Neuronal stem cell (in vitro differentiated cells): ENCODE data around the gene RAX2.

Source experiments
- DNase-seq: peaks from one replicate; pipeline ENCODE4 v3.0.0-alpha.2; 2013; ENCODE audit warnings: low spot score
- H2AFZ ChIP-seq: one replicate; pipeline ENCODE4 v1.6.1; 2013; ENCODE audit warnings: mild to moderate bottlenecking, low read length, inconsistent platforms
- H2AK5ac ChIP-seq: 2 replicates; pipeline ENCODE4 v1.6.1; 2013; ENCODE audit warnings: low read depth, mild to moderate bottlenecking, inconsistent platforms, low read length, moderate library complexity, mixed read lengths
- H2BK120ac ChIP-seq: 2 replicates; pipeline ENCODE4 v1.6.1; 2013; ENCODE audit warnings: low read depth, mild to moderate bottlenecking, inconsistent platforms, low read length, moderate library complexity, mixed read lengths
- H2BK12ac ChIP-seq: one replicate; pipeline ENCODE4 v1.6.1; 2013; ENCODE audit warnings: low read length, inconsistent platforms
- H2BK15ac ChIP-seq: 2 replicates; pipeline ENCODE4 v1.6.1; 2013; ENCODE audit warnings: mild to moderate bottlenecking, low read length, inconsistent platforms, mixed read lengths
- H2BK5ac ChIP-seq: one replicate; pipeline ENCODE4 v1.6.1; 2013; ENCODE audit warnings: inconsistent platforms, mild to moderate bottlenecking, low read length, moderate library complexity
- H3K14ac ChIP-seq: one replicate; pipeline ENCODE4 v1.6.1; 2013; ENCODE audit warnings: low read length, inconsistent platforms
- H3K18ac ChIP-seq: 2 replicates; pipeline ENCODE4 v1.6.1; 2013; ENCODE audit warnings: low read length, inconsistent platforms
- H3K23ac ChIP-seq: 2 replicates; pipeline ENCODE4 v1.6.1; 2013; ENCODE audit warnings: low read depth, mild to moderate bottlenecking, mixed read lengths, low read length, inconsistent platforms; ENCODE audit not compliant: poor library complexity
- H3K27ac ChIP-seq: replicated peaks from 3 replicates; pipeline ENCODE4 v1.5.1; 2013; ENCODE audit warnings: low read length, inconsistent platforms
- H3K27me3 ChIP-seq, 3 experiments: 2 replicates each; pipeline ENCODE4 v1.6.1; 2013; ENCODE audit warnings: low read length in 3 of 3, mild to moderate bottlenecking in 2 of 3, inconsistent platforms in 1 of 3, low read depth in 1 of 3, mixed read lengths in 1 of 3, moderate library complexity in 1 of 3; ENCODE audit not compliant: control insufficient read depth in 3 of 3, insufficient read depth in 3 of 3
- H3K36me3 ChIP-seq, 2 donors: replicated peaks in 1 of 2; 2 replicates each; pipeline ENCODE4 v1.6.1; 2013; ENCODE audit warnings: low read length in 2 of 2; ENCODE audit not compliant: control insufficient read depth in 2 of 2, insufficient read depth in 2 of 2
- H3K4ac ChIP-seq: 2 replicates; pipeline ENCODE4 v1.6.1; 2013; ENCODE audit warnings: inconsistent platforms, mild to moderate bottlenecking, low read length, moderate library complexity
- H3K4me1 ChIP-seq, 2 donors: 1 replicate in 1 of 2; 2 replicates in 1 of 2; pipeline ENCODE4 v1.6.1; 2013; ENCODE audit warnings: low read length in 2 of 2, low read depth in 1 of 2; ENCODE audit not compliant: control insufficient read depth in 2 of 2, insufficient read depth in 1 of 2
- H3K4me2 ChIP-seq: one replicate; pipeline ENCODE4 v1.6.1; 2013; ENCODE audit warnings: mild to moderate bottlenecking, low read length, inconsistent platforms; ENCODE audit not compliant: insufficient read depth, poor library complexity, severe bottlenecking
- H3K4me3 ChIP-seq, 2 donors: 2 replicates each; pipeline ENCODE4 v1.5.1; 2013; ENCODE audit warnings: low read length in 2 of 2, mild to moderate bottlenecking in 2 of 2, inconsistent platforms in 1 of 2, moderate library complexity in 1 of 2
- H3K79me1 ChIP-seq: one replicate; pipeline ENCODE4 v1.6.1; 2013; ENCODE audit warnings: low read depth, mild to moderate bottlenecking, inconsistent platforms, low read length, moderate library complexity
- H3K9ac ChIP-seq: one replicate; pipeline ENCODE4 v1.6.1; 2013; ENCODE audit warnings: mild to moderate bottlenecking, low read depth, low read length, inconsistent platforms; ENCODE audit not compliant: poor library complexity
- H3K9me3 ChIP-seq, 2 donors: replicated peaks in 1 of 2; 2 replicates each; pipeline versions ENCODE3 to v1.6.1; 2013; ENCODE audit warnings: low read length in 2 of 2, mild to moderate bottlenecking in 2 of 2, inconsistent platforms in 1 of 2, low read depth in 1 of 2, mixed read lengths in 1 of 2, moderate library complexity in 1 of 2; ENCODE audit not compliant: control insufficient read depth in 2 of 2, insufficient read depth in 1 of 2
- H4K8ac ChIP-seq: one replicate; pipeline ENCODE4 v1.6.1; 2013; ENCODE audit warnings: low read depth, mild to moderate bottlenecking, inconsistent platforms, low read length, moderate library complexity
- H4K91ac ChIP-seq: one replicate; pipeline ENCODE4 v1.6.1; 2013; ENCODE audit warnings: low read length, low read depth, mild to moderate bottlenecking, inconsistent platforms; ENCODE audit not compliant: poor library complexity
- WGBS, 2 donors: extraction: QIAGEN DNeasy Blood & Tissue Kit; methylation state at CpG; one replicate each; pipeline ENCODE4 v1.1.7; 2013; ENCODE audit warnings: missing lambda C conversion rate in 2 of 2, mixed read lengths in 1 of 2; ENCODE audit not compliant: insufficient read length in 2 of 2, insufficient replicate concordance in 1 of 2; ENCODE audit errors: extremely low coverage in 2 of 2; 5-methylcytosine and 5-hydroxymethylcytosine counted together

Gene RAX2

GRCh38 chr19:3803114-3803888, 31.3 kb upstream of the RAX2 start:
- Histone ChIP-seq H2BK5ac (peak overlapping the region; percentile 71), H3K9me3 (peaks cover 0 to 5% of the 10 kb centered on the region in 2 donors), H3K4me3 (no peak overlapping the region), H2BK12ac (no peak overlapping the region), H2AFZ (no peak overlapping the region), H3K27ac (no peak overlapping the region), H3K9ac (no peak overlapping the region), H3K4me2 (no peak overlapping the region), H3K4ac (no peak overlapping the region), H3K79me1 (no peaks in the 10 kb centered on the region), H3K4me1 (peaks cover 8 to 9% of the 10 kb centered on the region in 2 donors), H4K91ac (no peak overlapping the region), H2BK120ac (no peak overlapping the region), H2BK15ac (no peak overlapping the region), H3K14ac (peak overlapping the region; percentile 31), H3K36me3 (peaks cover 0 to 3% of the 10 kb centered on the region in 2 donors), H3K23ac (no peak overlapping the region), H3K27me3 (peaks cover 0 to 49% (median 23%) of the 10 kb centered on the region in 3 experiments), H2AK5ac (peak overlapping the region; percentile 52), H3K18ac (peak overlapping the region; percentile 22), H4K8ac (no peak overlapping the region)
- WGBS, 2 donors, result no CpG with 5 or more reads among the region's 24 CpGs
- no peak for DNase-seq

- Histone ChIP-seq H3K27me3 (peaks cover 0 to 49% (median 21%) of the 10 kb centered on the region in 3 experiments), H3K36me3 (no peaks in the 10 kb centered on the region), H3K23ac (peak overlapping the region; percentile 75), H3K14ac (no peak overlapping the region), H3K4me2 (peak overlapping the region; percentile 81), H2AFZ (peak overlapping the region; percentile 77), H3K9ac (no peak overlapping the region), H3K4ac (no peak overlapping the region), H2AK5ac (no peak overlapping the region), H2BK120ac (no peak overlapping the region), H2BK15ac (no peak overlapping the region), H2BK5ac (no peak overlapping the region), H3K27ac (no peak overlapping the region), H4K91ac (no peak overlapping the region), H3K18ac (peak overlapping the region; percentile 77), H3K4me1 (peaks cover 7 to 9% of the 10 kb centered on the region in 2 donors), H4K8ac (no peak overlapping the region), H3K9me3 (peaks cover 0 to 4% of the 10 kb centered on the region in 2 donors), H3K79me1 (no peaks in the 10 kb centered on the region), H2BK12ac (no peak overlapping the region), H3K4me3 (peak overlapping the region; percentile 14 to 55)
- DNase-seq, result peak; percentile 40
- no CpG with 5 or more reads among the region's 46 CpGs for WGBS, 2 donors
Measured at GRCh38 chr19:3801412-3802096, 29.5 kb upstream of the RAX2 start.

- Histone ChIP-seq H3K79me1 (no peaks in the 10 kb centered on the region), H3K9me3 (peaks cover 0 to 4% of the 10 kb centered on the region in 2 donors), H3K36me3 (no peaks in the 10 kb centered on the region), H2BK120ac (no peak overlapping the region), H4K91ac (no peak overlapping the region), H2BK15ac (no peak overlapping the region), H3K4ac (no peak overlapping the region), H3K27me3 (peaks cover 0 to 49% (median 21%) of the 10 kb centered on the region in 3 experiments), H3K14ac (no peak overlapping the region), H4K8ac (no peak overlapping the region), H3K4me3 (no peak overlapping the region), H3K18ac (peak overlapping the region; percentile 27), H3K27ac (no peak overlapping the region), H3K9ac (no peak overlapping the region), H2BK12ac (no peak overlapping the region), H2AK5ac (no peak overlapping the region), H3K4me1 (peaks cover 7 to 9% of the 10 kb centered on the region in 2 donors), H2BK5ac (no peak overlapping the region), H3K4me2 (peak overlapping the region; percentile 81), H2AFZ (peak overlapping the region; percentile 77), H3K23ac (peak overlapping the region; percentile 75)
- WGBS, 2 donors, result no CpG with 5 or more reads among the region's 21 CpGs
- DNase-seq, result no peak
Measured at GRCh38 chr19:3800996-3801395, 29.0 kb upstream of the RAX2 start.

- Histone ChIP-seq H2BK15ac (no peak overlapping the region), H3K36me3 (no peaks in the 10 kb centered on the region), H3K27me3 (peaks cover 0 to 37% (median 21%) of the 10 kb centered on the region in 3 experiments), H3K14ac (no peak overlapping the region), H2BK120ac (no peak overlapping the region), H2BK5ac (no peak overlapping the region), H2AFZ (no peak overlapping the region), H3K9ac (no peak overlapping the region), H4K91ac (no peak overlapping the region), H3K4ac (no peak overlapping the region), H3K9me3 (peaks cover 0 to 4% of the 10 kb centered on the region in 2 donors), H3K79me1 (no peaks in the 10 kb centered on the region), H3K4me2 (no peak overlapping the region), H2AK5ac (no peak overlapping the region), H3K4me1 (peaks cover 7 to 9% of the 10 kb centered on the region in 2 donors), H3K4me3 (no peak overlapping the region), H3K23ac (no peak overlapping the region), H4K8ac (no peak overlapping the region), H2BK12ac (no peak overlapping the region), H3K18ac (no peak overlapping the region), H3K27ac (no peak overlapping the region)
- WGBS, 2 donors, result no CpG with 5 or more reads among the region's 6 CpGs
- DNase-seq, result no peak
Measured at GRCh38 chr19:3798137-3798536, 26.1 kb upstream of the RAX2 start.
